Ramos (cell line): ENCODE measurements around the gene PILRA.
"Not testable (repeated sequence)": the region's sequence is repeated elsewhere in the genome, so short reads cannot be mapped to it uniquely, and the experiment has no call there.

ENCODE experiments used
- in situ Hi-C: fragments of 300-500 bp; cut with MboI; formaldehyde crosslinking; loops from one replicate; pipeline ENCODE4 v1.14.3; 2022; ENCODE audit warnings: low sequenced_read_pairs; ENCODE audit not compliant: unreplicated experiment

The PILRA gene

GRCh38 chr7:100373870-100374598 is 747 bp downstream of the PILRA start:
- in situ Hi-C loops, result not testable (repeated sequence)

DNA sequence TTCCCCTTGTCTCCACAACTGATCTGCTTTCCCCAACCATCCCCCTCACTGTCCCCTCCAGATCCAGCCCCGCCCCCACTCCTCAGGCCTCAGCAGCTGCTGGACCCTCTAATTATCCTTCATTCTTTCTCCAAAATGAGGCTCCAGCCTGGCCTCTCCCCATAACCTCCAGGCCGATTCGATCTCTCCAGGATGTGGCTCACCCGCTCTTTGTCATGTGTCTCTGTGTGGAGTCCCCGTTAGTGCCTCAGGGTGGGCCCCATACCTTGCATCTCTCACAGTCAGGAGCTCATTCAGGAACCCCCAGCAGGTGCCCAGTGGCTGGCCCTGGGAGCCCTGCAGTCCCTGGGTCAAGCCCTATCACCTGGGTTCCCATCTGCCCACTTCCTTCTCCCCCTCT is 1.3 kb downstream of the PILRA start:
- in situ Hi-C loops, result no loop called here

GRCh38 chr7:100376066-100376465 is 2.8 kb downstream of the PILRA start:
- in situ Hi-C loops, result no loop called here

- in situ Hi-C loops, result no loop called here
Observed at GRCh38 chr7:100378114-100378755, 4.9 kb downstream of the PILRA start.

DNA sequence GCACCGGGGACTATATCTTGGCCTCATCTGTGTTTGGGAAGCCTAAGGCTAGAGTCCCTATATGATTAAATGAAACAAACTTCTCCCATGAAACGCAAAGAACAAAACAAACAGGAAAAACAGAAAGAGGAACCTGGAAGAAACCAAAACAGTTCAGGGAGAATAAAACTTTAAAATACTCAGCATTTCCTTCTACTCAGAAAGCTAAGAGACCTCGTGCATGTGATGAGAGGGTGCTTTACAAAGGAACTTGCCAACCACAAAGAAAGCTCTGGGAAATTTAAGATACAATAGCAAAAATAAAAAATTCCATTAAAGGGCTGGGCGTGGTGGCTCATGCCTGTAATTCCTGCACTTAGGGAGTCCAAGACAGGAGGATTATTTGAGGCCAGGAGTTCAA is 6.9 kb downstream of the PILRA start:
- in situ Hi-C loops, result no loop called here

GRCh38 chr7:100381531-100382233 is 8.4 kb downstream of the PILRA start:
- in situ Hi-C loops, result not testable (repeated sequence)

- in situ Hi-C loops, result not testable (repeated sequence)
Observed at GRCh38 chr7:100382234-100382853, 9.1 kb downstream of the PILRA start.

GRCh38 chr7:100384628-100385294 is 11.5 kb downstream of the PILRA start:
- in situ Hi-C loops, result no loop called here

- in situ Hi-C loops, result no loop called here
Observed at GRCh38 chr7:100386940-100387339, 13.7 kb downstream of the PILRA start.

GRCh38 chr7:100387695-100388094 is 14.4 kb downstream of the PILRA start:
- in situ Hi-C loops, result no loop called here

DNA sequence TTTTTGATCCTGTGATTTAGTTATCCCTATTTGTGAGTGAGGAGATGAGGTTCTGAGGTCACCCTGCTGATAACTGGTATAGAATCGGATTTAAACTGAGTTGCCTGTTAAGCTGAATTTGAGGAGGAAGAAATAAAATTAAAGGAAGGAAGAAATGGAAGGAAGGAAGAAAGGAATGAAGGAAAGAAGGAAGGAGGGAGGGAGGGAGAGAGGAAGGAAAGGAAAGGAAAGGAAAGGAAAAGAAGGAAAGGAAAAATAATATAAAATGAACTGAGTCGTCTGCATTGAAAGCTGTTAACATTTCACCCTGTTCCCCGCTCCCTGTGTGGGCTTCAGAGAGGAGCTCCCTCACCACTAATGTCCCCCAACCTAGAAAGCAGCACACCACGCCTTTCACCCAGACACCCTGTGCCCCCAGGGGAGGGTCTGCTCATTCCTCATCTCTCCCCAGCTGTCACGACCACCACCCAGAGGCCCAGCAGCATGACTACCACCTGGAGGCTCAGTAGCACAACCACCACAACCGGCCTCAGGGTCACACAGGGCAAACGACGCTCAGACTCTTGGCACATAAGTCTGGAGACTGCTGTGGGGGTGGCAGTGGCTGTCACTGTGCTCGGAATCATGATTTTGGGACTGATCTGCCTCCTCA is 16.3 kb downstream of the PILRA start:
- in situ Hi-C loops, result no loop called here

DNA sequence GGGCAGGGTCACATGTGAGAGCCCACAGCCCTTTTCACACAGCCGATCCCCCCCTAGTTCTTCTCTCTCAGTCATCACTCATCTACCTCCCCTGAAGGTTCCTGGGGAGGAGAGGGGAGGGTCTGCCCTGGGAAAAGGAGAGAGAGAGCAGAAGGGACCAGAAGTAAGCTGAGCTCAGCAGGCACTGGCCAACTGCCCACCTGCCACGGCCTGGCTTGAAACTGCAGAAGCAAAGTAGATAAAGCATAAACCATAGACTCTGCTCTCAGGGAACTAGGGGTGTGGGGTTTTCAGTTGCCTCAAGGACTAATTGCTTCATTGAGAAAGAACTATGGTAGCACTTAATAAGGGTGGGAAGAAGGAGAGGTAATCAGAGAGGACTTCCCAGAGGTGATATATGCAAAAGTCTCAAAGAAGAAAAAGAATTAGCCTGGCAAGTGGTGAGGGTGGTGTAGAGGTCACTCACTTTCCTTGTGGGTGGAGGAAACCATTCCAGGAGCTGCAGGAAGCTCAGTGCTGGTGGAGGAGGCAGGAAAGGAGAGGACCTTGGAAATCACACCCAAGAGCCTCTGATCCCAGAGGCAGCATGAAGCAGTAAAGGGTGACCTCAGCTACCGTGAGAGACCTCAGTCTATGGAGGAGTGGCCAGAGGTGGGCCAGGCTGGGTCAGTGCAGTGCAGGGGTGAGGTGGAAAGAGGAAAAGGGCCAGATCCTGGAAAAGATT is 17.2 kb downstream of the PILRA start:
- in situ Hi-C loops, result no loop called here

GRCh38 chr7:100393233-100393905 is 20.1 kb downstream of the PILRA start:
- in situ Hi-C loops, result no loop called here

DNA sequence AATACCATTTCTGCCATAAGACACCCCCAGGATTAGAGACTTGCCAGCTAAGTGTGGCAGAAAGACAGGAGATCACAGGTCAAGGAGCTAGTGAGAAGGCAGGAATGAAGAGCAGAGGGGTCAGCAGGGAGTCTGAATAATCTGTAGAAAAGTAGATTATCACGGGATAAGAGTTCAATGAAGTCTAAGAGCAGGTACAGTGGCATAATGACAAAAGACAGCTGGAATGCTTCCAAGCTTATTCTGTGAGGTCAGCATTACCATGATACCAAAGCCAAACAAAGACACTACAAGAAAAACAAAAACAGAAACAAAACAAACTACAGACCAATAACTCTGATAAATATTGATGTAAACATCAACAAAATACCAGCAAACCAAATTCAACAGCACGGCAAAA is 20.8 kb downstream of the PILRA start:
- in situ Hi-C loops, result no loop called here

DNA sequence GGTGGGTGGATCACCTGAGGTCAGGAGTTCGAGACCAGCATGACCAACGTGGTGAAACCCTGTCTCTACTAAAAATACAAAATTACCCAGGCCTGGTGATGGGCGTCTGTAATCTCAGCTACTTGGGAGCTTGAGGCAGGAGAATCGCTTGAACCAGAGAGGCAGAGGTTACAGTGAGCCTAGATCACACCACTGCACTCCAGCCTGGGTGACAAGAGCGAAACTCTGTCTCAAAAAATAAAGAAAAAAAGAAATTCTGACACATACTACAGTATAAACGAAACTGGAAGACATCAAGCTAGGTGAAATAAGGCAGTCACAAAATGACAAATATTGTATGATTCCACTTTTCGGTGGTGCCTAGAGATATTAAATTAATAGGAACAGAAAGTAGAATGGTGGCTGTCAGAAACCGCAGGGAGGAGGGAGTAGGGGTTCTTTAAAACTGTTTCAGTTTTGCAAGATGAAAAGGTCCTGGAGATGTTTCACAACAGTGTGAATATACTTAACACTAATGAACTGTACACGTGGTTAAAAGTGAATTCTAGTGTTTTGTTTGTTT is 23.2 kb downstream of the PILRA start:
- in situ Hi-C loops, result no loop called here

DNA sequence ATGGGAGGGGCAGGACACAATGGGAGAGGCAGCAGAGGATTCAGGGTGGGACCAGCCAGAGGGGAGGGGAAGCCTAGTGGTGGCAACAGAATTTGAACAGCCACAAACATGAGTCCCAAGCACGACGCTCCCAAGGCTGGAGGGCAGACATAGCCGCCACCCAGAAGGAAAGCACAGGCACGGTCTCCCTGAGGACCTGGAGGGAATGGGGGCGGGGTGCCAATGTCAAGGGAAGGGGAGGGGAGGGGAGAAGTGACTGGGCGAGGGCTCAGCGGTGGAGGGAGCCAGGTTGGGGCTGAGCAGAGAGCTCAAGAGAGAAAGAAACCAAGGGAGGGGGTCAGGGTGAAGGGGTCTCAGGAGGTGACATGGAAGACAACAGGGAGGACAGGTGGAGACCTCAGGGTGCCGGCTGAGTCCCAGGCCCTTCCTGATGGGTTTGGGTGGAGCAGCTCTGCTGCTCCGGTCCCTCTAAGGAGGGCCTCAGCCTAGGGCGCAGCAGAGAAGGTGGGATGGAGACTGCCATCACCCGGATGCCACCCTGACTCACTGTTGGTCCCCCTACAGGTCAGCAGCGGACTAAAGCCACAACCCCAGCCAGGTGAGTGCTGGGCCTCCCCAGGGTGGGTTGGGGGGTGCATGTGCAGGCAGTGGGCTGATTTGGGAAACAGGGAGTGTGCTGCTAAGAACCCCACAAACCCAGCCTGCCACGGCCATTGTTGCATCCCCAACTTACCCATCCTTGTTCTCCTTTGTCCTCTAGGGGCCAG is 24.2 kb downstream of the PILRA start:
- in situ Hi-C loops, result no loop called here

DNA sequence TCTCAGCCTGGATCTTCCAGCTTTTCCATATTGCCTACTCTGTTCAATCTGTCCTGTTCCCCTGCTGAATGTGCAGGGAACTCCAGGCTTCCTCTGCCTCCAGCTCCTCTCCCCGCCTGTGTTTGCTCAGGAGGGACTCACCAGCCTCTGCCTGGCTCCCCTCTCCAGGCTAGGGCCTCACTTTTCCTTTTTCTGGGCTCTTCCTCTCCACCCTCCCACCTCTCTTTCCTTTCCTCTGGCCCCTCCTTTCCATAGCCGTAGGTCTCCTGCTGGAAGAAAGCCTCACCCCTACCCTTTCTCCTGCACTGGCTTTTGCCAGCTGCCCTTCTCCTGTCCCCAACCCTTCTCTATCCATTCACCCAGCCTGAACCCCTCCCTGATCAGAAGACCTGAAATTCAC is 25.0 kb downstream of the PILRA start:
- in situ Hi-C loops, result no loop called here

DNA sequence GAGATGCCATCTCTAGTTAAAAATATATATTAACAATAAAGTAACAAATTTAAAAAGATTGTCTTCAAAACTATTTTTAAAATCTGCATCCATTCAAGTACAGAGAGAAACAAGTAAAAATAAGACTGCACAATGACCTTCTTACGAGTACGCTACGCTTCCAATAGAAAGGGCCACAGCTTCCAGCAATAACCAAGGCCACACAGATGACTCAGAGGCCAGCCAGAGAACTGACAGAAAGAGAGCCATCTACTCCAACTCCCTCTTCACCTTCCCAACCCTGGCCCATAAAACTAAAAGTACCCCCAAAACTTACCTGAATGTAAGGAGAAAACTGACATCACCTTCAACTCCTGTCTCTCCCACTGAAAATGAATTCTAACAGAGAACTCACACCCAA is 26.8 kb downstream of the PILRA start:
- in situ Hi-C loops, result no loop called here
